Type B pancreatic cell (in vitro differentiated cells): Measurements from ENCODE around the gene IER5. TPM values are rescaled to one million over a fixed set of nuclear protein-coding genes. Genes with fewer than 3 reads are reported as not detected.

Source experiments
- DNase-seq: peaks from one replicate; pipeline ENCODE4 v3.0.0; 2021; ENCODE audit warnings: mixed read lengths; ENCODE audit not compliant: unreplicated experiment; ENCODE audit errors: extremely low spot score
- H3K27ac Mint-ChIP-seq: 2 replicates; pipeline ENCODE4 v1.8.0; 2021; ENCODE audit warnings: mild to moderate bottlenecking, mixed read lengths
- H3K27me3 Mint-ChIP-seq: 2 replicates; pipeline ENCODE4 v1.8.0; 2021; ENCODE audit warnings: mixed read lengths
- H3K36me3 Mint-ChIP-seq: 2 replicates; pipeline ENCODE4 v1.8.0; 2021; ENCODE audit warnings: mixed read lengths
- H3K4me1 Mint-ChIP-seq: one replicate; pipeline ENCODE4 v1.8.0; 2021; ENCODE audit warnings: mixed read lengths; ENCODE audit not compliant: unreplicated experiment
- H3K4me3 Mint-ChIP-seq: 2 replicates; pipeline ENCODE4 v1.8.0; 2021; ENCODE audit warnings: mild to moderate bottlenecking, mixed read lengths
- H3K9me3 Mint-ChIP-seq: 2 replicates; pipeline ENCODE4 v1.8.0; 2021; ENCODE audit warnings: mixed read lengths
- CTCF ChIP-seq: fragments of 200-600 bp; sonication (generic); conservative IDR thresholded peaks from 2 replicates; pipeline ENCODE4 v1.5.0; 2021; ENCODE audit warnings: antibody characterized with exemption, mild to moderate bottlenecking
- total RNA-seq: library from RNA; stranded (reverse); gene quantifications from 2 replicates; pipeline ENCODE4 v1.2.1, GENCODE V29; 2021; ENCODE audit warnings: low replicate concordance

Gene IER5
- total RNA-seq, 1 donor from 2014 or later = 16.6 TPM

GRCh38 chr1:181073638-181074037, 14.9 kb upstream of the IER5 start:
- TF ChIP-seq CTCF = no peak
- H3K4me1 Mint-ChIP-seq = peaks cover 15% of the 10 kb centered on the region
- H3K27ac Mint-ChIP-seq = no peak overlapping the region
- H3K9me3 Mint-ChIP-seq = peaks cover 9% of the 10 kb centered on the region
- H3K4me3 Mint-ChIP-seq = no peak overlapping the region
- no peaks in the 10 kb centered on the region for H3K36me3 Mint-ChIP-seq
- H3K27me3 Mint-ChIP-seq = peaks cover 5% of the 10 kb centered on the region
- DNase-seq = no peak

GRCh38 chr1:181075766-181076350, 12.6 kb upstream of the IER5 start:
- no peaks in the 10 kb centered on the region for H3K36me3 Mint-ChIP-seq
- TF ChIP-seq CTCF = no peak
- no peak overlapping the region for H3K4me3 Mint-ChIP-seq
- no peak for DNase-seq
- H3K4me1 Mint-ChIP-seq = peaks cover 15% of the 10 kb centered on the region
- H3K9me3 Mint-ChIP-seq = peaks cover 4% of the 10 kb centered on the region
- peaks cover 5% of the 10 kb centered on the region for H3K27me3 Mint-ChIP-seq
- H3K27ac Mint-ChIP-seq = no peak overlapping the region

DNA sequence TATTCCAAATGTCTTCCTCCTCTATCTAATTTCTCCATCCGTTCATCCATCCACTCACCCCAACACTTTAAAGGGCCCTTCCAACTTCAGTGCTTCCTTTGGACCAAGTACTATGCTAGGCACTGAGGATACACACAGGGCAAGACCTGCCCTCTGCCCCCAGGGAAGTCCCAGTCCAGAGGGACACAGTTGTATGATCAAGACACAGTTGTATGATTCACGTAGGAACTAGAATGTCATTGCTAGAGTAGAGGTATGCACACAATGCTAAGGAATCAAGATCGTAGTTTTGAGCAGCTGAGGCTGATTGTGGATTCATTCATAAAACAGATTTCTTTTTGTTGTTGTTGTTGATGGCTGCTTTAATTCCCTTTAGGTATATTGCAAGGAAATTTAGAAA, 11.6 kb upstream of the IER5 start:
- DNase-seq = no peak
- Mint-ChIP-seq H3K27me3 (peaks cover 5% of the 10 kb centered on the region), H3K36me3 (no peaks in the 10 kb centered on the region), H3K4me1 (peaks cover 21% of the 10 kb centered on the region), H3K9me3 (peaks cover 4% of the 10 kb centered on the region), H3K4me3 (no peak overlapping the region), H3K27ac (no peak overlapping the region)
- TF ChIP-seq CTCF = no peak

- Mint-ChIP-seq H3K36me3 (no peaks in the 10 kb centered on the region), H3K9me3 (peaks cover 4% of the 10 kb centered on the region), H3K4me3 (no peak overlapping the region), H3K27me3 (peaks cover 5% of the 10 kb centered on the region), H3K4me1 (peaks cover 21% of the 10 kb centered on the region), H3K27ac (no peak overlapping the region)
- TF ChIP-seq CTCF = no peak
- no peak for DNase-seq
These were observed 10.8 kb upstream of the IER5 start for GRCh38 chr1:181077576-181078242.

- TF ChIP-seq CTCF = no peak
- H3K4me1 Mint-ChIP-seq = peaks cover 26% of the 10 kb centered on the region
These were observed 9.1 kb upstream of the IER5 start for GRCh38 chr1:181079382-181079781.

More at GRCh38 chr1:181079382-181079781, 9.1 kb upstream of the IER5 start:
- Mint-ChIP-seq H3K27me3 (peaks cover 5% of the 10 kb centered on the region), H3K4me3 (no peak overlapping the region), H3K27ac (no peak overlapping the region), H3K9me3 (peaks cover 4% of the 10 kb centered on the region), H3K36me3 (no peaks in the 10 kb centered on the region)
- DNase-seq = no peak
